ENCODE results near the gene ZBTB16.

ZBTB16 gene

DNA sequence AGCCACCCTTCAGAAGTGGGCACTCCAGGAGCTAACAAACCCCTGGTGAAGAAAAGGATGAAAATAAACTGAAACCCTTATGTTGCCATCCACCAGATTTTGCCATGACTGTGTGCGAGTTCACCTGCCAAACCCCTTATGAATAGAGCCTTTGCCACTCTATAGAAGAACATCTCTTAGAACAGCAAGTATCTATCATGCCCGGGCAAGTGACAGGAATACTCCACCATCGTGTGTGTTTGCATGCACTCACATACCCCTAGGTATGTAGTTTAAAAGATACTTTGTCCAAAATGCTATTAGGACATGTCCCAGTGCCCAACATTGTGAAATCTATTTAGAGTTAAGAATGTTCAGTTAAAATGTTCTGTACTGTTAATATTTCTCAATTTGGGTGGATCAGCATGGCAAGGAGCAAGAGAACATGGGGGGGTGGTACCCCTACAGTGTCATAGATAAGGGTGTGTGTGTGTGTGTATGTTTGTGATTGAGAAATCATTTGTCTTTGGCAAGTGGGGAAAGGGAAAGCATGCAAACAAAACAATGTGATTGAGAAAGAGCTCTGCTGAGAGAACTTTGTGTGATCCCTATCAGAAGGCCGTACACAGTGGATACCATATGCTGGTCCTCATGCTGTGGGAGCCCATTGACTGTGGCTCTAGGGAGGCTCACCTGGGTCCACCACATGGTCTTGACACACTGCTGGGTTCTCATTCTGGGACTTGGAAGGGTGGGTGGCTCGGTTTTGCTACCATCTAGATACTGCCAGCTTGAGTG lies 94.9 kb downstream of the ZBTB16 start:
- TF ChIP-seq POLR2AphosphoS5 (IDR thresholded peaks at IDR 0.05; ENCODE audit: low read depth) (no peak), SPI1 (IDR thresholded peaks at IDR 0.05; ENCODE audit: borderline replicate concordance, low read depth) (no peak), REST (IDR thresholded peaks at IDR 0.05; ENCODE audit: insufficient replicate concordance, low read depth) (no peak), CTCF (IDR thresholded peaks at IDR 0.05; ENCODE audit: insufficient read depth, low read length) (no peak), GABPA (IDR thresholded peaks at IDR 0.05; ENCODE audit: low read depth) (no peak)
- no peak overlapping the region for H3K4me3 ChIP-seq (replicated peaks; ENCODE audit: insufficient read depth, low read length)
- peak; percentile 61 to 88 for DNase-seq (ENCODE audit: low read depth in 1 of 2, low spot score in 1 of 2)
- H3K27ac ChIP-seq (replicated peaks), result peak overlapping the region; percentile 27; the same call in 1 of the 2 replicates
- H3K27me3 ChIP-seq (ENCODE audit: insufficient read depth, poor library complexity, severe bottlenecking), result no peaks in the 10 kb centered on the region

DNA sequence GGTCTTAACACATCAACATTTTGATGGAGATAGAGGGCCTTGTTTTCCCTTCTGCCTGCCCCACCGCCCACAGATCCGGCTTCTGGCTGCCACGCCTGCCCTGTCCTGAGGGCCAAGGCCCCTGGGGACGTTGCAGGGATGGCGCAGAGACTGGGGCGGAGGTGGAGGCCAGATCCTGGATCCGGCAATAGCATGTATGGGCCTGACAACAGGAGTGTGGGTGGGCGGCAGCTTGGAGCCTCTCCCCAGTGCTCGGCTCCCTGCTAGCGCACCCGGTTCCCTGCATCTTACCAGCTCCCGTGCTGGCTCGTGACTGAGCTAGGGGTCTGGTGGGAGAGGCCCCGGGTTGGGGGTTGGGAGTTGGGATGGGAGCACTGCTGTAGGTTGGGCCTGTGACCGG lies 95.6 kb downstream of the ZBTB16 start:
- Histone ChIP-seq H3K4me3 (replicated peaks; ENCODE audit: insufficient read depth, low read length) (no peak overlapping the region), H3K27ac (replicated peaks) (peak overlapping the region; percentile 27; the same call in 1 of the 2 replicates), H3K27me3 (ENCODE audit: insufficient read depth, poor library complexity, severe bottlenecking) (no peaks in the 10 kb centered on the region)
- TF ChIP-seq CTCF (IDR thresholded peaks at IDR 0.05; ENCODE audit: insufficient read depth, low read length) (no peak), GABPA (IDR thresholded peaks at IDR 0.05; ENCODE audit: low read depth) (no peak), REST (IDR thresholded peaks at IDR 0.05; ENCODE audit: insufficient replicate concordance, low read depth) (no peak), SPI1 (IDR thresholded peaks at IDR 0.05; ENCODE audit: borderline replicate concordance, low read depth) (no peak), POLR2AphosphoS5 (IDR thresholded peaks at IDR 0.05; ENCODE audit: low read depth) (no peak)
- DNase-seq (ENCODE audit: low read depth in 1 of 2, low spot score in 1 of 2), result no peak

GRCh38 chr11:114156131-114156581 lies 96.6 kb downstream of the ZBTB16 start:
- H3K27me3 ChIP-seq (ENCODE audit: insufficient read depth, poor library complexity, severe bottlenecking), result no peaks in the 10 kb centered on the region
- TF ChIP-seq CTCF (IDR thresholded peaks at IDR 0.05; ENCODE audit: insufficient read depth, low read length) (no peak), SPI1 (IDR thresholded peaks at IDR 0.05; ENCODE audit: borderline replicate concordance, low read depth) (no peak), REST (IDR thresholded peaks at IDR 0.05; ENCODE audit: insufficient replicate concordance, low read depth) (no peak), GABPA (IDR thresholded peaks at IDR 0.05; ENCODE audit: low read depth) (no peak), POLR2AphosphoS5 (IDR thresholded peaks at IDR 0.05; ENCODE audit: low read depth) (no peak)
- H3K4me3 ChIP-seq (replicated peaks; ENCODE audit: insufficient read depth, low read length), result no peak overlapping the region
- H3K27ac ChIP-seq (replicated peaks), result no peak overlapping the region
- DNase-seq (ENCODE audit: low read depth in 1 of 2, low spot score in 1 of 2), result no peak

All from HL-60 (cell line).